GM18499 (cell line): ENCODE results near the gene SMARCD2.
"Not testable (repeated sequence)": the region's sequence is repeated elsewhere in the genome, so short reads cannot be mapped to it uniquely, and the experiment has no call there.

ENCODE experiments used
- ATAC-seq: cut with Tn5 transposase; IDR thresholded peaks from one replicate; pipeline ENCODE4 v1.9.1; 2021; ENCODE audit warnings: moderate number of reproducible peaks; ENCODE audit not compliant: insufficient read depth, unreplicated experiment

Gene SMARCD2

GRCh38 chr17:63854709-63855108 lies 12.2 kb upstream of the SMARCD2 start:
- ATAC-seq, result no peak

- ATAC-seq, result no peak
Observed at GRCh38 chr17:63853260-63853659, 10.8 kb upstream of the SMARCD2 start.

GRCh38 chr17:63850401-63850800 lies 7.9 kb upstream of the SMARCD2 start:
- no peak for ATAC-seq

- ATAC-seq, result no peak
Observed at GRCh38 chr17:63848834-63849689, 6.6 kb upstream of the SMARCD2 start.

- no peak for ATAC-seq
Observed at GRCh38 chr17:63847525-63848249, 5.2 kb upstream of the SMARCD2 start.

- no peak for ATAC-seq
Observed at GRCh38 chr17:63845509-63845908, 3.0 kb upstream of the SMARCD2 start.

GRCh38 chr17:63843910-63844677 lies 1.6 kb upstream of the SMARCD2 start:
- ATAC-seq, result no peak

GRCh38 chr17:63843387-63843888 lies 953 bp upstream of the SMARCD2 start:
- ATAC-seq, result not testable (repeated sequence)

GRCh38 chr17:63842173-63842539 lies 329 bp downstream of the SMARCD2 start:
- ATAC-seq, result peak; percentile 10

GRCh38 chr17:63841350-63842172 lies 924 bp downstream of the SMARCD2 start:
- ATAC-seq, result no peak

- ATAC-seq, result no peak
Observed at GRCh38 chr17:63840591-63841349, 1.7 kb downstream of the SMARCD2 start.

- no peak for ATAC-seq
Observed at GRCh38 chr17:63838631-63839171, 3.8 kb downstream of the SMARCD2 start.

- ATAC-seq, result no peak
Observed at GRCh38 chr17:63837962-63838600, 4.4 kb downstream of the SMARCD2 start.

GRCh38 chr17:63837480-63837879 lies 5.0 kb downstream of the SMARCD2 start:
- no peak for ATAC-seq

- ATAC-seq, result no peak
Observed at GRCh38 chr17:63836811-63837210, 5.7 kb downstream of the SMARCD2 start.

- no peak for ATAC-seq
Observed at GRCh38 chr17:63835167-63835720, 7.2 kb downstream of the SMARCD2 start.

GRCh38 chr17:63834431-63835166 lies 7.9 kb downstream of the SMARCD2 start:
- no peak for ATAC-seq
